GM19099 (cell line): ENCODE data around the gene RASGEF1B.
A peak's percentile ranks its signal among the peaks of the same experiment; 100 is the strongest.

ENCODE experiments used
- POLR2A ChIP-seq: IDR thresholded peaks from 3 replicates; pipeline ENCODE4 v1.6.1; 2011; ENCODE audit warnings: low read depth; ENCODE audit not compliant: insufficient read length; ENCODE audit errors: extremely low read depth

Gene RASGEF1B

DNA sequence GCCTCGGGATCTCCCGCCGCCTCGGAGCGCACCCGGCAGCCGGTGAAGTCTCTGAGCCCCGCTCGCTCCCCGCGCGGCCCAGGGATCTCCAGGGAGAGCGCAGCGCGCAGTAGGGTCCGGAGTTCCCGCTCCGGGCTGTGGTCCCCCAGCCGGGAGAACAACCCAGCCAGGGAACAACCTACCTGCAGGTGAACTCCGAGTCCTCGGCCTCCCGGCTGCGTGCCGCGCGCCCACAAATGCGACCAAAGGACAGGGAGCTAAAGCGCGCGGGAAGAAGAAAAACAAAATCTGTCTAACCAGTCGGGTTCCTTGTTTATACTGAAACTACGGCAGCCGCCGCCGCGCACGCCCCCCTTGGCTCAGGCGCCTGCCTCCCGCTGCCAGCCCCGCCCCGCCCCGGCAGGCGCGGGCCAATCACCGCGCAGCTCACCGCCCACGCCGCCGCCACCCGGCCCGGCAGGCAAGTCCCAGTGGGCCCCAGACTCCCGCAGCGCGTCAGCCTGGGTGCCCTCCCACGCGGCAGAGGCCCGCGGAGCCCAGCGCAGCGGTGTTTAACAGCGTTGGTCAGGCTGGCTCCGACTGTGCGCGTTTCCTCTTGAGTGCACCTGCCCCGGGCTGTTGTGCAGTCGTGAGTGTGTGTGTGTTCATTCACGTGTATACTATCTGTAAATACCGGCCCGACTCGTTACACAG, at the start of gene RASGEF1B:
Gene RASGEF1B, minus strand, starts transcription at position 320 of the 693 bp plus-strand sequence. CDS start 12,399 bp downstream, outside the sequence.
- TF ChIP-seq POLR2A = peak; percentile 42

DNA sequence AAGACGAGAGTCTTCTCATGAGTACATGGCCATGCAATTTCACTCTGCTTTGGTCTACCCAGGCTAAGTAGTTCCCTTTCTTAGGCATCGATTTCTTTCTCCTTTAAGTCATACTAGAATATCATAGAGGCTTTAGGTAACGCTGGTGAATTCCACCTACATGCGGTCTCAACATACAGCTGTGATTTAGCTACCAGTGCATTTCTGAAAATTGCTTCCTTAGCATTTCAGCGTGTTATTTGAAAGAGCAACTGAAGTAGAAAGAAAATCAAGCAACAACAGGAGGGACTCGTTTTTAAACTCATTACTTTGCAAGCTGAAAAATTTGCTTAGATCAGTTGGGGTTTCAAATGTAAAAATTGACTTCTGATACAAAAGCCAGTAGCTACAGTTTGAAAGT, 48.1 kb upstream of the RASGEF1B start:
- no peak for TF ChIP-seq POLR2A

DNA sequence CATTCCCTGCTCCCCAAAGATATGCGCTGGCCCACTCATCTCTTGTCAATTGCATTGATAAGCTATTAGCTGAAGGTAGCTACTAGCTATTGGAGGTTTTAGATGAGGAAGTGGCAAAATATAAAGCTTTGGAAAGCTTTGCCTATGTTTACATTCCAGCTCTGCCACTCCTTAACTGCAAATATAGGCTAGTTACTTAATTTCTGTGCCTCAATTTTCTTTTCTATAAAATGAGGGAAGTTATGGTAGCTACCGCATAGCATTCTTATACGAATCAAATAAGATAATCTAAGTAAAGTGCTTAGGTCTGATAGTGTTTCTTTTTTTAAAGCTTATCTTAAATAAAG, 47.7 kb upstream of the RASGEF1B start:
- no peak for TF ChIP-seq POLR2A

DNA sequence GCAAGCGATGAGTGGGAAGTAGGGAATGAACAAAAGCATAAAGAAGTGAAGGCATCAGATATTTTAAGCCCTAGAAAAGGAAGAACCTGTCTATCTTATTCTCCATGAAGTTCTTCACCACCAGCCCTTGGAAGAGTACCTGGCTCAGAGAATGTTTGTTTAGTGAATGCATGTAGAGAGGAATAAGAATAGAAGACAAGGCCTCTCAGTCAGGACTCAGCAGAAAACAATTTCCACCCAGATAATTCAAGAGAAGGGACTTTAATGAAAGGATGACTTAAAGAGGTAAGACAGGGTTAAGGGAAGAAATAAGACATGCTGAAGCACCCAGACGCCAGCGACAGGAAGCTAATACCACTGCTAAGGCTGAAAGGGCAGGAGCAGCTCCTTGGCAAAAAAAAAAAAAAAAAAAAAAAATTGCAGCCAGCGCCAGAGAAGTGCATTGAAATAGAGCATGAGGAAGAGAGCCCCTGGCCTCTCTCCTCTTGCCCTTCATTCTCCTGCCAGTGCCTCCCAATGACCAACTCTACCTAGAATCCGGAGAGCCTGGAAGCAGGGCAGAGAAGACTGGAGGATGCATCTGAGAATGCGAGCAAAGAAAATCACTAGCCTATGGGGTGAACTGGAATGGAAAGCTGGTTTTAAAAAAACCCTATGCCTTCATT, 47.2 kb upstream of the RASGEF1B start:
- TF ChIP-seq POLR2A = no peak

DNA sequence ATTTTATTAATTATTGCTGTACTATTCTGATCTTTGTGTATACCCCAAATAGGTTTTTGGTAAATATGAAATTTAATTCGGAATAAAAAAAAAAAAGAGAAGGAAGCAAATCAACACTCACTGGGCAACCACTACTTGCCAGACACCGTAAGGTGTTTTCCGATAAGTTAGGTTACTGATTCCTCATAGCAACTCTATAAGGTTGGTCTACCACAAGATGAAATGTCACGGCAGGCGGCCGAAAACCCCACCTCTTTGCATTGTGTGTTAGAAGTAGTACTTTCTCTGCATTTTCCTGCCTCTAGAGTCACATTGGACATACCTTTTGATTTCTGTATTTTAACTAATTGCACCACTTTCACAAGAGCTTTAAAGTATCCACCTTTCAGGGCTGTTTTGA, 44.5 kb upstream of the RASGEF1B start:
- TF ChIP-seq POLR2A = no peak

DNA sequence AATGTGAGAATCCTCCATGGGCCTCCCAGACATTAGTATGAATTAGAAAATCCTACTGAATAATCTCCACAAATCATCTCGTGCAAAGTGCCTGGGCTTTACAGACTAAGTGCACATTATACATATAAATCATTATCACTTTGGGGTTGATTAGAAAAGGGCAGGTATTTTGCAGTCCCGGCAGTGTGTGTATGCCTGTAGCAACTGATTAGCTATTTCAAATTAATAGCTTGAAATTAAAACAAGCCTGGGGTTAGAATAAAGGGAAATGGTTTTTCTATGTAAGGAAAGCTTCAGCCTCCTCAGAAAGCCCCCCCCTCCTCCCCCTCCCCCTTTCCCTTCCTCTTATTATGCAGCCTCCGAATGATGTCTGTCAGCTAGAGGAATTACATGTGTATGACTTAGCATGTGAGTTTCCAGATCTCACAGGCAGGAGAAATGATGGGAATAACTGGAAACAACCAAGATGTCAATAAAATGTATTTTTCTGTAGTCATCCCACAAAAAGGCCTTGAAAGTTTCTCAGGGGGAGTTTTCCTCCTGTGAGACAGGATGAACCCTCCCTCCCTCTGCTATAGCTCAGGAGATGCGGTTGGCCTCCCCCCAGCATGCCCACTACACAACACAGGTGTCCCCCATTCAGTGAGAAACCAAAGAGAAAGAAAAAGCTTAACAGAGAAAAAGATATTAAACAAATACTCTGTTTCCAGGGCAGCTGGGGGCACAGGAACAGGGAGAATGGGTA, 41.2 kb upstream of the RASGEF1B start:
- no peak for TF ChIP-seq POLR2A

DNA sequence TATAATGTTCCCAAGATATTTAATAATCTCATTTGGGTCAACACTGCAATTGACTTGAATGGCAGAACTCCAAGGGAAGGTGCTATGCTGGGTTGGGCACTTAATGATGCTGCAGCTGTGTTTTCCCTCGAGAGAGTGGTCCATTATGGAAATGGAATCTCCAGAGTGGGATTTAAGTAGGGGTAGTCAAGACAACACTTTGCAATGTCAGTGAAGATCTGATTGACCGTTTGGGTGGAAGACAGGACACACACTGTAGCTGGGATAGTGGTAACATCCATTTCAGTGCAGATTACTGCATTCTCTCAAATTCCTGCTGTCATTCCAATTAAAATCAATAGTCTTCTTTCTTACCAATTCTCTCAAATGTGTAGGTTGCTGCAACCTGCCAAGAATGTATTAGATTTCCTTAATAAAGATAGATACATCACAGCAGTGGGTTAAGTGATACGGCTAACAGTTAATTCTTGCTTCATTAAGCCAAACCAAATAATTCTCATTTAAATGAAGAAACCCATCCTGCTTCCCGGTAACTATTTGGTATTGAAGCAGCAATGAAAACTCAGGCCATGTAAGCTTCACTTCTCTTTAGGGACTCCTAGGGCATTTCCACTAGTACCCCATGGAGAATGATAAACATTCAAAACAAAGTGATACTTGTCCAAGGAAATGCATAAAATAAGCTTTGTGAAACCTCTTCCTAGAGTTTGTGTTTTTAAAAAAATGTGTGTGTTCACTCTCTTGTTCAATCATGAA, 40.5 kb upstream of the RASGEF1B start:
- TF ChIP-seq POLR2A = no peak

DNA sequence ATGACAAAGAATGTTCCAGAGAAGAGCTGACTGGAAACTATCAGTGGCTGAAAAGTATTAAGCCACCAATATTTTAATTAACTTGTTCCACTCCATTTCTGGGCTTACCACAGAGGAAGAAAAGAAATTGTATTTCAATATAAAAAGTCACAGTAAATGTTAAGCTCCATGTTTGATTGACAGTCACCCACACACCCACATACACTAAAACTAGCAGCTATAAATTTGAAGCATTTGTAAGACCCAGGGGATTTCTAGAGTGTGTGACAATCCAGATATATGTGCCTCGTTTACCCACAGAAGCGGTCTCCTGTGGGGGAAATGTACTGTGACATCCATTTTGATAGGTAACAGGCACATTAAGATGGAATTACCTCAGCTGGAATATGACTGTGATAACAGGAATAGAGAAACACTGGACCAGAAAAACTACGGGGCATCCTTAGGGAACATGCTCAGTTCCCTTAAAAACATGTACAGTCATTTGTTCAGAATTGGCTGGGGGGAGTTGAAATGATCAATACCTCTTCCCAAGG, 39.0 kb upstream of the RASGEF1B start:
- no peak for TF ChIP-seq POLR2A

DNA sequence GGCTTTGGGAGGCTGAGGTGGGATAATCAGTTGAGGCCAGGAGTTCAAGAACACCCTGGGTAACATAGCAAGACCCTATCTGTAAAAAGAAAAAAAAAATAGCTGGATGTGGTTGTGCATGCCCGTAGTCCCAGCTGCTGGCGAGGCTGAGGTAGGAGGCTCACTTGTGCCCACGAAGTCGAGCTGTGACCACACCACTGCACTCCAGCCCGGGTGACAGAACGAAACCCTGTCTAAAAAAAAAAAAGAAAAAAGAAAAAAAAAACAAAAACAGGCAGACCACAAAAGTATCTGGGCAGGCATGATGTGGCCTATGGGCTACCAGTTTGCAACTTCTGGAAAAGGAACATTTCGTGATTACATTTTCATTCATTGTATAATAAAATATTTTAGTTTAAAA, 38.1 kb upstream of the RASGEF1B start:
- no peak for TF ChIP-seq POLR2A

DNA sequence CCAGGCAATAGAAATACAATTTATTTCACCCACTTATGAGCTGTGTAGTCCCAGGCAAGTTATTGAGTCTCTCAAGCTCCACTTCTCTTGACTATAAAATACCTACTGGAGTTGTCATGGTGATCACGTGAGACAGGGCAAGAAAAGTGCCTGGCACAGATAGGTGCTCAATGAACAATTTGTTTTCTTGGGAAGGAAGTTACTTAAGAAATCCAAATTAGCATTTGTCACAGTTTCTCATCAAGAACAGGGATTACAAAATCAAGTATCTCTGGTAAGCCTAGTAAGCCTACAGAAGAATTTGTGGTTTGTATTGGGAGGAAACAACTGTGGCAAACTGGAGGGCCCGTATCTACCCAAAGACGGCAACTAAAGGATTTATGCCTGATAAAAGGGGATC, 37.5 kb upstream of the RASGEF1B start:
- no peak for TF ChIP-seq POLR2A

DNA sequence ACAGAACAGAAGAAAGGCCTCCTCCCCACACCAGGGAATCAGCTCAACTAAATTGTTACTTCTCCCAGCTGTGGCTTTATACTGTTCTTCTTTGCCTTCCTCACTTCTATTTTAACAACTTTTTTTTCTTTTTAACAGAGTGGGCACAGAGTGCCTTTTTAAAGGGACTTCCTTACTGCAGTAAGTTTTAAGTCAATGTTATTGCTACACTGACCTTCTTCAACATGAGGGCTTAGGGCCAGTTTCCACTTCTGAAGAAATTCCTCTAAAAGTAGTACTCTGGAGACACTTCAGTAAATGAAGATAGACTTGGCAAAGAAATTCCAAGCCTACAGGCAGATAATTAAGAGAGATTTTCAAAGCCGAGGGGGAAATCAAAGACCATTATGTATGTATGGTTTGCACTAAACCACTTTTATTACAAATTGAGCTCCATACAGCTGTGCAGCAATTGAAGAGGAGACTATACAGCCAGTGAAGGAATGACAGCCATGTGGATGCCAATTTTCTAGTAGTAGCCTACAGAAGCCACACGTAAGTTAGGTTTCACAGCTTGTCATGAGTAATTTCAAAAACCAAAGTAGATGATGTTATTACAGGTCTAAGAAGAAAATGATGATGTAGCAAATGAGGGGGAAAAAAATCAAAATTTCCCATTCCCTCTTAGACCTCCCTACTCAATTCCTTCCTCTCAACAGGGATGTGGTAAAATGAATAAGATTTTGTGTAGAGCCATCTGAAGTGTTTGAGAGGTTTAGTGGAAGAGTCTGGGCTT, 36.9 kb upstream of the RASGEF1B start:
- TF ChIP-seq POLR2A = no peak

DNA sequence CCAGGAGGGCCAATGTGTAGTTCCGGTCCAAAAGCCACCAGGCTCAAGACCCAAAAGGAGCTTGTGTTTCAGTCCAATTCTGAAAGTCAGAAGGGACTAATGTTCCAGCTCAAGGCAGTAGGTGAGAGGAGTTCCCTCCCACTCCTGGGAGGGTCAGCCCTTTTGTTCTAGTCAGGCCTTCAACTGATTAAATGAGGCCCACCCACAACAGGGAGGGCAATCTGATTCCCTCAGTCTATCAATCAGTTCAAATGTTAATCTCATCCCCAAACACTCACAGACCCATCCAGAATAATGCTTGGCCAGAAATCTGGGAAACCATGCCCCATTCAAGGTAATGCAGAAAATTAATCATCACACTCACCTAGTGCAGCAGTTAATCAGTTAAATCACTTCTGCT, 35.8 kb upstream of the RASGEF1B start:
- TF ChIP-seq POLR2A = no peak

DNA sequence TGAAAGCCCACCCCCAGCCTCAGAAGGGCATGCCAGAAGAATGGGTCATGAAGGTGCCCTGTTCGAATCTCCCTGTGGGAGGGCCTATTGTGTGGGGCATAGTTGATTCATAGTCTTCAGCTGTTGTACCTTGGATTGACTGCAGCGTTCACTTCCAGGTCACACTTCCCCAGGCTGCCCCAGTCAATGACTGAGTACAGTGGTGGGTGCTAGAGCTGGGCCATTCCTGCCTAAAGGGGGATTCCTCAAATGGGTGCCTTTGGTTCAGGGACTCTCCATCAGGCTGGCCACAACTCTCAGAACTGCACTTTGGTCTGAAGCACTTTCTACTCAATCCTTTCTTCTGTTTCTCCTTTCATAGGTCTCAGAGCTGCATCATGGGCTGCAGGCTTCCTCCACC, 35.0 kb upstream of the RASGEF1B start:
- no peak for TF ChIP-seq POLR2A

DNA sequence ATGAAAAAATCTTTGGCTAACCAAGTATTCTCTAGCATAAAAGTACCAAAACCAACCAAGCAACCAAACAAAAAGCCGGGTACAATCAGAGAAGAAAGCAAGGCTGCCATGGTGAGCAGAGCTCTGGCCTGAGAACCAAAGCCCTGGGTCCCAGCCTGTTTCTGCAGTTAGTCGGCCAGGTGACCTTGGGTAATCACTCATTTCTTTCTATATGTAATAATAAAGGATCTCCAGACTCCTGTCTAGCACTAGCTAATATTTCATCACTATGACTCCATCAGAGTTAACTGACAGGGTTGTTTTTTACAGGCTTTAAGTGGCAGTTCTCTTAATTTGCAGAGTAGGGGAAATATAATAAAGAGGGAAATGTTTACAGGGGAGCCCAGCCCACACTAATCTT, 34.0 kb upstream of the RASGEF1B start:
- no peak for TF ChIP-seq POLR2A
